Skeletal muscle satellite cell (primary cell): ENCODE results near the gene CALML3.

Experiments
- H3K27me3 ChIP-seq: 2 replicates; pipeline ENCODE4 v1.7.0; 2013; ENCODE audit warnings: low read length; ENCODE audit not compliant: control insufficient read depth, insufficient read depth
- H3K36me3 ChIP-seq: 2 replicates; pipeline ENCODE4 v1.7.0; 2013; ENCODE audit warnings: mild to moderate bottlenecking, control low read depth, low read length; ENCODE audit not compliant: insufficient read depth
- H3K4me1 ChIP-seq: 2 replicates; pipeline ENCODE4 v1.7.0; 2013; ENCODE audit warnings: low read length; ENCODE audit not compliant: control insufficient read depth, insufficient read depth
- H3K4me2 ChIP-seq: 2 replicates; pipeline ENCODE4 v1.7.0; 2013; ENCODE audit warnings: mild to moderate bottlenecking, low read length
- H3K4me3 ChIP-seq: 2 replicates; pipeline ENCODE4 v1.7.0; 2013; ENCODE audit warnings: low read length
- H3K9ac ChIP-seq: 2 replicates; pipeline ENCODE4 v1.7.0; 2013; ENCODE audit warnings: mild to moderate bottlenecking, low read depth, low read length, moderate library complexity
- H3K9me3 ChIP-seq: replicated peaks from 2 replicates; pipeline ENCODE4 v1.7.0; 2013; ENCODE audit warnings: mild to moderate bottlenecking, control low read depth, low read length

Gene CALML3

DNA sequence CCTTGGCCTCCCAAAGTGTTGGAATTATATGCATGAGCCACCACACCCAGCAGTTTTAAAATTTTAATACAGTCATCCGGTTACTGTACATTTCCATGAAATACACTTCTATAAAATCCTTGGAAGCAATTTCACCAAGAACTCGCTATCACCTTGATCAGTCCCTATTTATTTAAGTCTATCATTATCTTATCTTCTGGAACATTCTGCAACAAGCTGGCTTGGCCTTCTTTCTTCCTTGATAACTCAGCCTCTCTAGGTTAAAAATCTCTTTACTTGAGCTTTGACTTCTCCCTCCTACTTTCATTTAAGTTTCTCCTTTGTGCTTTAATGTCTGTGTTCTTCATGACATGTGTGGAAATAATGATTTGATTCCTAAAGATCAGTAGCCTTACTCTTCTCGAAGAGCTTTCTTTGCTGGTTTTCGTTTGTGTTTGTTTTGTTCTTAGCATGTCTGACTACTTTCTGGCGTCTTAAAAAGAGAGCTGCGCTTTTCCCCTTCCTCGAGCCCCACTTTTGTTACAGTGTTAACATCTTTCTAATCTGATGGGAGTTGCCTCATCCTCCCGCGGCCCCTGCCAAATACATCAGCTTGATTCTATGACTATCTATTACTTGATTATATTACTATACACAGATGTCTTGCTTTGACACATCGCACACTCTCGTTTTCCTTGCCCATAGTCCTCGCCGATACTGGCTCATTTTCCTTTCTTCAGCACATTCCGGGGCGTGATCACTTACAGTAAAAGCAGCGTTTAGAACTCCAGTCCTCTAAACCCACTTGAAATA is 14.3 kb upstream of the CALML3 start:
- no peak overlapping the region for H3K4me3 ChIP-seq
- H3K4me1 ChIP-seq: no peaks in the 10 kb centered on the region
- H3K27me3 ChIP-seq: peaks cover 46% of the 10 kb centered on the region
- no peak overlapping the region for H3K9ac ChIP-seq
- no peaks in the 10 kb centered on the region for H3K9me3 ChIP-seq
- no peaks in the 10 kb centered on the region for H3K36me3 ChIP-seq
- H3K4me2 ChIP-seq: no peak overlapping the region

DNA sequence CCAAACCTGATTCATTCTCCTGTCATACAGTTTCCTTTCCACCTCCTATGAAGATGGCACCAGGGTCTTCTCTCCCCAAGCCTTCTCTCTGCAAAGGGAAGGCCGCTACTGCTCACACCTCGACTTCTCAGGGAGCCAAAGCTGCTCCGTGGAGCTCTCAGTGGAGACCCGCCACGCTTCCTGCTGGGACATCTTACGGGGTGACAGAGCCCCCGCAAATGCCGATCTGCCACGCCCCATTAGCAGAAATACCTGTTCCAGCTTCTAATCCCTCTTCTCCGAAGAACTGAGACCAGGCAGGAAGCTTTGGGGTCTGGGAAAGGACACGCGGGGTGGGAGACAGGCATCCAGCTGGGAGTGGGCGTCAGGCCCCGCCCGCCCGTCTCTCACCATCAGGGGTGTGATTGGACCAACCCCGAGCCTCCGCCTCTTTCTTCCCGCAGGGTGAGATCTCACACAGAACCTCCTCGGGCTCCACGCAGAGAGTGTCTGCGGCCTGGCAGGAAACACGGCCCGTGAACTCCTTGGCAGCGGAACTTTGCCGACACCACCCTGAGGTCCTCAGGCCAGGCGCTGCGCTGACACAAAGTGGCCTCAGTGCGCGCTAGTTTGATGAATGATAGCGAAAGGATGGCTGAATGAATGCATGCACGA is 13.4 kb upstream of the CALML3 start:
- no peaks in the 10 kb centered on the region for H3K36me3 ChIP-seq
- H3K27me3 ChIP-seq: peaks cover 47% of the 10 kb centered on the region
- H3K9me3 ChIP-seq: no peaks in the 10 kb centered on the region
- no peaks in the 10 kb centered on the region for H3K4me1 ChIP-seq
- H3K4me2 ChIP-seq: no peak overlapping the region
- no peak overlapping the region for H3K9ac ChIP-seq
- H3K4me3 ChIP-seq: no peak overlapping the region

DNA sequence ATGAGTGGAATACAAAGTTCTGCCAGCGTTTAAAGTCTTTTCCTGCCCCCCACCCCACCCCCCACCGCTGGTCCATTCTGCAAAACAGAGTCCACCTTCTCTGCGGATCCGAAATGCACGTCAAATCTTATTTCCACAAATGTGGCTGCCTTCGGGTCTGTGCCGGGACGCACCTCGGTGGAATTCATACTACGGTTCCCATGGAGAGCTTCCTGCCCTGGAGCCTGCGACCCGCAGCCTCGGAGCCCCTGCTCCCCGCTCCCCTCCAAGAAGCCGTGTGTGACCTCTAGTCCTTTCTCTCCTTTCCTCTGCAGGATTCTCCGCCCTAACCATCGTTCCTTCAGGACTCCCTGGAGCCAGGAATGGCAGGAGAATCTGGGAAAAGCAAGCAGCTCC is 12.9 kb upstream of the CALML3 start:
- Histone ChIP-seq H3K4me3 (no peak overlapping the region), H3K27me3 (peaks cover 46% of the 10 kb centered on the region), H3K36me3 (no peaks in the 10 kb centered on the region), H3K4me1 (no peaks in the 10 kb centered on the region), H3K9me3 (no peaks in the 10 kb centered on the region), H3K9ac (no peak overlapping the region), H3K4me2 (no peak overlapping the region)

DNA sequence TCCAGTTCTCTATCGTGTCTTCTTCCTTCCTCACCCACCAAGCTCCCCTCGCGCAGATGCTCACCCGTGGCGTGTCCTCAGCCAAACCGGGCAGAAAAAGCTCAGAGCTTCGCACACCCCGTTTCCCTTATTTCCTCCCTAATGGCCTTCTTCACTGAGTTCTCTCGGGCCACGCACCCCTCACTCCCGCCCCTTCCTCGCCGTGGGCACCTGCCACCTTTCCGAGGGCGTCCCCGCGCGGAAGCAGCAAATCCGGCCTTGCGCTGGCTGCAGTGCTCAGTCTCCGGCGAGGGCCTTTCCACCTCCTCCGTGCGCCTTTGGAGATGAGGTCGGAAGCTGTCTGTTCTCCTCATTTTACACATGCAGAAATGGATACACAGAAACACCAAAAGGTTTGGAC is 12.4 kb upstream of the CALML3 start:
- Histone ChIP-seq H3K4me3 (no peak overlapping the region), H3K36me3 (no peaks in the 10 kb centered on the region), H3K4me1 (no peaks in the 10 kb centered on the region), H3K4me2 (no peak overlapping the region), H3K27me3 (peaks cover 50% of the 10 kb centered on the region), H3K9ac (no peak overlapping the region), H3K9me3 (no peaks in the 10 kb centered on the region)

GRCh38 chr10:5512881-5513612 is 11.7 kb upstream of the CALML3 start:
- Histone ChIP-seq H3K36me3 (no peaks in the 10 kb centered on the region), H3K4me1 (no peaks in the 10 kb centered on the region), H3K9ac (no peak overlapping the region), H3K4me2 (no peak overlapping the region), H3K9me3 (no peaks in the 10 kb centered on the region), H3K4me3 (no peak overlapping the region), H3K27me3 (peaks cover 55% of the 10 kb centered on the region)

DNA sequence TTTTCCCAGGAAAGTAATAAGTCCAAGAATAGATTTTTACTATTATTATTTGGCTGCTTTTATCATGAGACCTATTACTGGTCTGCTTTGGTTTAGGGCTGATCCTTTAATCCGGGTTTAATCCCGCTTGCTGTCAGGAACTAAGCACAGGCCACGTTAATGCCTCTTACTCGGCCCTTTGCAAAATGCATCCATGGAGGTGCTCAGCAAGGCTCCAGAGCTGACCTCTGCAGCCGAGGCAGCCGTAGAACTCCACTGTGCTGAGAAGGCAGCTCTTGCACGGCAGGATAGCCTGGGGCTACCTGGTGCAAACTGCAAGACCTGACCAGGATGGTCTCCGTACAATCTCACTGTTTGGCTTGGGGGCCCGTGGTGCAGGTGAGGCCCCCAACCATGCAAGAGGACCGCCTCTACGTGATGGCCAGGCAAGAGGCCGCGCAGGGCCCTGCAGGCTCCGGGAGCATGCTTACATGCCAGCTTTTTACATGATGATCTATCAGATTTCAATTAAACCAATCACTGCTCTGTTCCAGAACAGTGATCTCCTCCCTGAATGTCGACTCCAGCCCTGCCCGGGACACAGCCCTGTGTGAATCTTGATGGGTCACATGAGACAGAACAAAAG is 10.4 kb upstream of the CALML3 start:
- H3K9ac ChIP-seq: no peak overlapping the region
- H3K4me2 ChIP-seq: no peak overlapping the region
- H3K27me3 ChIP-seq: peaks cover 60% of the 10 kb centered on the region
- H3K4me1 ChIP-seq: no peaks in the 10 kb centered on the region
- H3K9me3 ChIP-seq: no peaks in the 10 kb centered on the region
- no peaks in the 10 kb centered on the region for H3K36me3 ChIP-seq
- H3K4me3 ChIP-seq: no peak overlapping the region

DNA sequence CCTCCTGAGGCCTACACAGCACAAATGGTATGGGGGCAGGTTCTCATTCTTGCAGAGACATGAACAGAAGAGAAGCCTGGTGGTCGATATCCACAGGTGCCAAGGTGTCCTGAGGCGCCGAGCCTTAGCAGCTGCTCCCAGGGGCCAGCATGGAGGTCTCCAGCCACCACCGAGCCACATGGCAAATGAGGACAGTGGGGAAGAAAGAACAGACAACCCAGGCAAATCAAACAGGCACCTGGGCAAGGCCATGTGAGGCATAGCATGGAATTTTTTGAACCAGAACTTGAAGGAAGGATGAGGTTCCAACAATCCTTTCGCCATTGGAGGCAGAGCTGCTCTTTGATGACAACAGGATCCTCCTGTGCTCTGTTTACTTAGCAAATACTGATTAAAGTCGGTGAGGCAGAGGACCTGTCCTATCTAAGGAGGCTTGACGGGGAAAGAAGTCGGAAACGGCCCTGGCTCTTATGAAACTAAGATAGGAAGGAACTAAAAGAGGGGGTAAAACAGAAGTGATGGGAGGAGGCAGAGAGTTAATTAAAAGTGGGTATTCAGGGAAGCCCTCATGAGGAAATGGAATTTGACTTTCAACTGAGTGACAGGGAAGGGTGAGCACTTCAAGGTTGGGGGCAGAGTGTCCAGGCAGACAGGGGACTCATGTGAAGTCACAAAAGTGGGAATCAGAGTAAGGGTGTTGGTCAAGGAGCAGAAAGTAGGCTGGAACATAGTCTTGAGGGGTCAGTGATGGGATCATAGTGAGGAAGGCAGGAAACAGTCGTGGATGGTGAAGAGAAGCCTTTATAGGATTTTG is 8.6 kb upstream of the CALML3 start:
- Histone ChIP-seq H3K4me3 (no peak overlapping the region), H3K9me3 (no peaks in the 10 kb centered on the region), H3K27me3 (peaks cover 64% of the 10 kb centered on the region), H3K36me3 (no peaks in the 10 kb centered on the region), H3K4me1 (no peaks in the 10 kb centered on the region), H3K9ac (no peak overlapping the region), H3K4me2 (no peak overlapping the region)

DNA sequence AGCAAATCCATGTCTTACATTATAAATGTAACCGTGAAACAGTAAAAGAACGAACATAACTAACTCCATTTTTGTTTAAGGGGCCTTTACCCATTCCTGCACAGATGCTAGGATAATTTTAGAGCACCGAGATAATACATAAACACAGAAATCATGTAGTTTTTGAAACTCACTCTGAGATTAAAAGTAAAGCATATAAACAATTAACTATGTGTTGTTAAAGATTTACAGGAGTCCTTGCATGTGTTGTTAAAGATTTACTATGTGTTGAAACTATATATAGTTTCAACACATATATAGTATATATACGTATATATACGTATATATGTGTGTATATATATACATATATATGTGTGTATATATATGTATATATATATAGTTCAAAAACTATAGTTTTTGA is 7.2 kb upstream of the CALML3 start:
- Histone ChIP-seq H3K27me3 (peaks cover 65% of the 10 kb centered on the region), H3K4me2 (no peak overlapping the region), H3K4me3 (no peak overlapping the region), H3K9me3 (no peaks in the 10 kb centered on the region), H3K36me3 (no peaks in the 10 kb centered on the region), H3K4me1 (no peaks in the 10 kb centered on the region), H3K9ac (no peak overlapping the region)

DNA sequence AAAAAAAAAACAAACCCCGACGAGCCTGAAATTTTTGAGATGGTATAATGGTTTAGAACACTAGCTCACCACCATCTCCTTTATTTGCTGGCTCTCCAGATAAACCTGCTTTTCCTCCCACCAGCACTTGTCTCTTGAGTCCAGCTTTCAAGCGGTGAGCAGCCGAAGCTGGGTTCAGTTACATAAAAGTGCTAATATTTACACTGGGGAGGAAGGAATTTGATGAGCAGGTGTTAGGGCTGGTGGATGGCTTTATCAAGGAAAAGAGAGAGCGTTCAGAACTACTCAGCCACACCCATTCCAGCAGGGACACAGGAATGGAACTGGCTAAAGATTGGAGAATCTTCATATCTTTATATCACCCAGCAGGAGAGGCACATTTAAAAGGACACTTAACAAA is 6.6 kb upstream of the CALML3 start:
- H3K36me3 ChIP-seq: no peaks in the 10 kb centered on the region
- H3K9ac ChIP-seq: no peak overlapping the region
- H3K27me3 ChIP-seq: peaks cover 61% of the 10 kb centered on the region
- H3K4me3 ChIP-seq: no peak overlapping the region
- H3K9me3 ChIP-seq: no peaks in the 10 kb centered on the region
- H3K4me1 ChIP-seq: no peaks in the 10 kb centered on the region
- no peak overlapping the region for H3K4me2 ChIP-seq

- peaks cover 61% of the 10 kb centered on the region for H3K27me3 ChIP-seq
- no peak overlapping the region for H3K4me3 ChIP-seq
- no peaks in the 10 kb centered on the region for H3K9me3 ChIP-seq
- H3K4me1 ChIP-seq: no peaks in the 10 kb centered on the region
- no peak overlapping the region for H3K4me2 ChIP-seq
- no peaks in the 10 kb centered on the region for H3K36me3 ChIP-seq
- H3K9ac ChIP-seq: no peak overlapping the region
Observed at GRCh38 chr10:5519054-5519453, 5.7 kb upstream of the CALML3 start.
